ENCODE measurements around the gene ARHGAP33.
"Not testable (repeated sequence)": the region's sequence is repeated elsewhere in the genome, so short reads cannot be mapped to it uniquely, and the experiment has no call there.

The ARHGAP33 gene

GRCh38 chr19:35795564-35795963 is 20.2 kb downstream of the ARHGAP33 start:
- DNase-seq (ENCODE audit: low spot score), result not testable (repeated sequence)

- no peak for DNase-seq (ENCODE audit: low spot score)
Measured at GRCh38 chr19:35796645-35797542, 21.5 kb downstream of the ARHGAP33 start.

GRCh38 chr19:35797663-35798062 is 22.3 kb downstream of the ARHGAP33 start:
- no peak for DNase-seq (ENCODE audit: low spot score)

- no peak for DNase-seq (ENCODE audit: low spot score)
Measured at GRCh38 chr19:35801828-35802227, 26.5 kb downstream of the ARHGAP33 start.

GRCh38 chr19:35805526-35806102 is 30.2 kb downstream of the ARHGAP33 start:
- DNase-seq (ENCODE audit: low spot score), result no peak

- DNase-seq (ENCODE audit: low spot score), result no peak
Measured at GRCh38 chr19:35806597-35806996, 31.2 kb downstream of the ARHGAP33 start.

- no peak for DNase-seq (ENCODE audit: low spot score)
Measured at GRCh38 chr19:35807633-35808032, 32.3 kb downstream of the ARHGAP33 start.

- DNase-seq (ENCODE audit: low spot score), result no peak
Measured at GRCh38 chr19:35811317-35812219, 36.2 kb downstream of the ARHGAP33 start.

GRCh38 chr19:35812220-35813042 is 37.1 kb downstream of the ARHGAP33 start, which contains the start of gene PRODH2:
Gene PRODH2, minus strand, starts transcription at chr19:35812845. Its CDS starts 40 bp downstream, at chr19:35812805.
- no peak for DNase-seq (ENCODE audit: low spot score)

GRCh38 chr19:35813043-35813890 is 37.9 kb downstream of the ARHGAP33 start:
- DNase-seq (ENCODE audit: low spot score), result no peak

- DNase-seq (ENCODE audit: low spot score), result no peak
Measured at GRCh38 chr19:35816262-35816661, 40.9 kb downstream of the ARHGAP33 start.

GRCh38 chr19:35816846-35817245 is 41.5 kb downstream of the ARHGAP33 start:
- DNase-seq (ENCODE audit: low spot score), result no peak

GRCh38 chr19:35818445-35818844 is 43.1 kb downstream of the ARHGAP33 start:
- no peak for DNase-seq (ENCODE audit: low spot score)

- no peak for DNase-seq (ENCODE audit: low spot score)
Measured at GRCh38 chr19:35822579-35822978, 47.2 kb downstream of the ARHGAP33 start.

- no peak for DNase-seq (ENCODE audit: low spot score)
Measured at GRCh38 chr19:35824150-35824549, 48.8 kb downstream of the ARHGAP33 start.

- DNase-seq (ENCODE audit: low spot score), result peak; percentile 64
Measured at GRCh38 chr19:35828692-35829301, 53.4 kb downstream of the ARHGAP33 start.

- DNase-seq (ENCODE audit: low spot score), result no peak
Measured at GRCh38 chr19:35830986-35831385, 55.6 kb downstream of the ARHGAP33 start.

- no peak for DNase-seq (ENCODE audit: low spot score)
Measured at GRCh38 chr19:35832054-35832453, 56.7 kb downstream of the ARHGAP33 start.

- DNase-seq (ENCODE audit: low spot score), result no peak
Measured at GRCh38 chr19:35833972-35834371, 58.6 kb downstream of the ARHGAP33 start.

- not testable (repeated sequence) for DNase-seq (ENCODE audit: low spot score)
Measured at GRCh38 chr19:35836096-35836495, 60.7 kb downstream of the ARHGAP33 start.

Data from COLO829 (cell line).